Caco-2 (cell line): ENCODE data around the gene AMACR. TPM values are rescaled to one million over a fixed set of nuclear protein-coding genes. Genes with fewer than 3 reads are reported as not detected.

Source experiments
- BruUV-seq: library from RNA; stranded (reverse); fragments of 400-500 nt; replicated peaks from 2 replicates; lab custom pipeline; 2021; lab: Mats Ljungman, UMichigan
- CTCF ChIA-PET: fragments of 300-600 bp; sonication (Branson Sonifier 250); formaldehyde crosslinking; loops from one replicate; lab custom pipeline; 2022; ENCODE audit warnings: antibody characterized with exemption; lab: Charles Lee
- POLR2A ChIA-PET: fragments of 300-600 bp; sonication (Branson Sonifier 250); formaldehyde crosslinking; loops from one replicate; lab custom pipeline; 2022; ENCODE audit warnings: antibody characterized with exemption; lab: Charles Lee
- DNase-seq, 2 experiments: peaks; one replicate each; pipeline versions ENCODE4 v3.0.0 to v3.0.0-alpha.2; 2020 to 2022
- H3K27me3 ChIP-seq: replicated peaks from 2 replicates; pipeline ENCODE4 v1.6.0; 2011; ENCODE audit warnings: low read length; ENCODE audit not compliant: control insufficient read depth, insufficient read depth
- H3K36me3 ChIP-seq: 2 replicates; pipeline ENCODE4 v1.5.1; 2011; ENCODE audit warnings: low read length; ENCODE audit not compliant: control insufficient read depth, insufficient read depth
- H3K4me1 ChIP-seq: fragments of 250-450 bp; sonication (Bioruptor Pico); 2 replicates; pipeline ENCODE4 v1.5.1; 2020; ENCODE audit warnings: mild to moderate bottlenecking
- H3K4me3 ChIP-seq: 2 replicates; pipeline ENCODE4 v1.5.1; 2011; ENCODE audit warnings: low read depth, mild to moderate bottlenecking, control low read depth, low read length
- H3K9me3 ChIP-seq: fragments of 250-450 bp; sonication (Bioruptor Pico); 2 replicates; pipeline ENCODE4 v1.5.1; 2020; ENCODE audit warnings: mild to moderate bottlenecking, moderate library complexity
- H3K27ac Mint-ChIP-seq: one replicate; pipeline ENCODE4 v1.8.0; 2022; ENCODE audit warnings: mixed read lengths; ENCODE audit not compliant: unreplicated experiment
- H3K27me3 Mint-ChIP-seq: one replicate; pipeline ENCODE4 v1.8.0; 2022; ENCODE audit warnings: mixed read lengths; ENCODE audit not compliant: insufficient read depth, unreplicated experiment
- H3K36me3 Mint-ChIP-seq: one replicate; pipeline ENCODE4 v1.8.0; 2022; ENCODE audit warnings: mild to moderate bottlenecking, mixed read lengths; ENCODE audit not compliant: insufficient read depth, unreplicated experiment
- H3K4me1 Mint-ChIP-seq: one replicate; pipeline ENCODE4 v1.8.0; 2022; ENCODE audit warnings: low read depth, mixed read lengths; ENCODE audit not compliant: unreplicated experiment
- H3K4me3 Mint-ChIP-seq: one replicate; pipeline ENCODE4 v1.8.0; 2022; ENCODE audit warnings: mild to moderate bottlenecking, moderate library complexity, mixed read lengths; ENCODE audit not compliant: unreplicated experiment
- H3K9me3 Mint-ChIP-seq: one replicate; pipeline ENCODE4 v1.8.0; 2022; ENCODE audit warnings: mixed read lengths; ENCODE audit not compliant: unreplicated experiment
- CTCF ChIP-seq, 2 experiments: fragments of 200-600 bp in 1 of 2; IDR thresholded peaks; 1 replicate in 1 of 2; 2 replicates in 1 of 2; pipeline versions ENCODE4 v1.5.1 to v1.8.0; 2011 to 2022; ENCODE audit warnings: antibody characterized with exemption in 1 of 2, control low read depth in 1 of 2, inconsistent platforms in 1 of 2, low read depth in 1 of 2, low read length in 1 of 2, mild to moderate bottlenecking in 1 of 2, moderate library complexity in 1 of 2; ENCODE audit not compliant: insufficient read depth in 1 of 2, severe bottlenecking in 1 of 2, unreplicated experiment in 1 of 2
- intact Hi-C: fragments of 100-400 bp; cut with micrococcal nuclease; formaldehyde crosslinking; loops from one replicate; pipeline ENCODE4 v1.10.0; 2022; ENCODE audit not compliant: unreplicated experiment
- total RNA-seq: library from RNA; stranded (reverse); gene quantifications from 2 replicates; pipeline ENCODE4 v1.2.3, GENCODE V29; 2022

The AMACR gene
- total RNA-seq, 1 experiment from 2014 or later = 204 TPM

DNA sequence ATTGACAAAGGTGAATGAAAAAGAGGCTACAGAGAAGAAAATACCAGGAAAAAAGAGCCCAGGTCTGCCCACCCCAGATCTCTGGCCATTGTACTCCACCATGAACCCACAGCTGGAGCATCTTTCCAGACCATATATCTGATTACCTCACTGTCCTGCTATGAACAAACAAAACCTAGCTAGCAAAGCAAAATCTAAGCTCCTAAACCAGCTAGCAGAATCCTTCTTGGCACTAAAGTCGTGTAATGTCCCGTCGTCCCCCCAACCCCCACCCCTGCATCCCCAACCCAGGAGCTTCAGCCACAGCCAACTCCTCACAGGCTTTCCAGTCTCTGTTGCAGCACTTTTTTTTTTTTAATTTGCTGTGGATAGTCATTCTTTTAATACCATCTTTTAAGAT, 32.6 kb upstream of the AMACR start:
- H3K9me3 ChIP-seq = peaks cover under 1% of the 10 kb centered on the region; the same call in 1 of the 2 replicates
- H3K4me1 ChIP-seq = peaks cover 53% of the 10 kb centered on the region
- Mint-ChIP-seq H3K4me1 (peaks cover 41% of the 10 kb centered on the region), H3K9me3 (no peaks in the 10 kb centered on the region), H3K27ac (no peak overlapping the region), H3K27me3 (no peaks in the 10 kb centered on the region), H3K36me3 (no peaks in the 10 kb centered on the region), H3K4me3 (no peak overlapping the region)
- ChIA-PET POLR2A (no interaction called here), CTCF (interaction anchor here (1.0 to 1.2 kb wide), 2 partner anchors 32 to 43 kb away, joined by 6 to 8 read pairs; partner anchors contain the start of gene AMACR)
- H3K36me3 ChIP-seq = no peaks in the 10 kb centered on the region
- intact Hi-C loops = no loop called here
- H3K27me3 ChIP-seq = no peaks in the 10 kb centered on the region
- no peak overlapping the region for H3K4me3 ChIP-seq
- no peak for DNase-seq
- TF ChIP-seq CTCF (IDR thresholded peaks at IDR 0.05; ENCODE audit: insufficient read depth in 1 of 2, low read depth in 1 of 2, low read length in 1 of 2, severe bottlenecking in 1 of 2, unreplicated experiment in 1 of 2) = no peak
- BruUV-seq = no TSS peak

DNA sequence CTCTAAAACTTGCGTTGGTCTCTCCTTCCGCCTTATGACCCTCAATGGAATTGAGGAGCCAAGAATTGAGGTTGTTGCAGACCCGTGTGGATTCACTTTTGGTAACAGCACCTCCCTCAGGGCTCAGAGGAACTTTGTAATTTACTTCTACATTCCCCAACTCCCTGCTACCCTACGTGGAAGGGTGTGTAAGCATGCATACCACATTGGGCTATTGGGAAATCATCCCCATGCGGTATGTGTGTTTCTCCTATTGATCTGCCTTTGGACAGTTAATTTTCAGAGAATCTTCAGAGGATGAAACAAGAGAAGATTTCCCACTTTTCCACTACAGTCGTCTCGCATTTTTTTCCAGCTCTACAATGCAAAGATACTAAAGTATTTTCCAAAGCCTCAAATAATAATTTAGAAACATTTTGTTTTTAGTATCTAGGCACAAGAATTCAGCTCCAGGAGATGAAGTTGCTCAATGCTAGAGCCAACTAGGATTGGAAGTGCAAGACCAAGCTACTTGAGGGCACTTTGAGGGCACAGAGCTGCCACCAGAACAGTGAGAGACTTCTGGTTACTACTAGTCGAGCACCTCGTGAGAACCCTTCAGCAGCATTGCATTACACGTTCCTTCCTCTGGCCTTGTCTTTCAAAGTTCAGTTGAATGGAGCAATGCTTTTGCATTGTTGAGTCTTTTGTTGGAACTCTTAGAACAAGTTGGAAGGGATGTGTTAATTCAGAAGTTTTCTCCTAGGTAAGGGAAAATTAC, 31.7 kb upstream of the AMACR start:
- H3K36me3 ChIP-seq = no peaks in the 10 kb centered on the region
- no peak for TF ChIP-seq CTCF (IDR thresholded peaks at IDR 0.05; ENCODE audit: insufficient read depth in 1 of 2, low read depth in 1 of 2, low read length in 1 of 2, severe bottlenecking in 1 of 2, unreplicated experiment in 1 of 2)
- no peaks in the 10 kb centered on the region for H3K27me3 ChIP-seq
- ChIA-PET POLR2A (no interaction called here), CTCF (interaction anchor here (1.2 kb wide), 1 partner anchor 42 kb away, joined by 8 read pairs; no protein-coding TSS in a partner anchor)
- Mint-ChIP-seq H3K4me1 (peaks cover 41% of the 10 kb centered on the region), H3K27ac (peak overlapping the region; percentile 14), H3K4me3 (no peak overlapping the region), H3K9me3 (no peaks in the 10 kb centered on the region), H3K36me3 (no peaks in the 10 kb centered on the region), H3K27me3 (no peaks in the 10 kb centered on the region)
- no peak for DNase-seq
- no TSS peak for BruUV-seq
- peaks cover 5% of the 10 kb centered on the region; the same call in 1 of the 2 replicates for H3K9me3 ChIP-seq
- peaks cover 62% of the 10 kb centered on the region for H3K4me1 ChIP-seq
- intact Hi-C loops = no loop called here
- no peak overlapping the region for H3K4me3 ChIP-seq

DNA sequence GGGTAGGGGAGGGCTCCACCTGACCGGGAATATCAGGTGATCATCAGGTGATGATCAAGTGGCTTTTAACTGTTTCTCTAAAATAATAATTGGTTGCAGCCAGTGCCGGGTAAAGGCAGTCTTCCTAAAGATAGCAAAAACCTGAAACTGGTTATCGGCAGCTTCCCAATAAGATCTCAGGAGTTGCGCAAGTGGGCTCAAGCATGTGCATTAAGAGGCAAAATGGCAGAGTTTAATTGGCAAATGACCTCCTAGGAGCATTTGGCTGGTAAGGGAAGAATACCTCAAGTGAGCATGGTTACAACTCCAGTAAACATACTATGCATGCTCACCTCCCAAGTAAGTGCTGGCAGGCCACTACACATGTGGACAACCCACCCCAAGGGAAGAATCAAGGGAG, 31.0 kb upstream of the AMACR start:
- H3K4me3 Mint-ChIP-seq = no peak overlapping the region
- no peak overlapping the region for H3K4me3 ChIP-seq

More for the DNA sequence above, 31.0 kb upstream of the AMACR start:
- Mint-ChIP-seq H3K27me3 (no peaks in the 10 kb centered on the region), H3K36me3 (no peaks in the 10 kb centered on the region), H3K27ac (peak overlapping the region; percentile 14), H3K9me3 (no peaks in the 10 kb centered on the region), H3K4me1 (peaks cover 41% of the 10 kb centered on the region)
- peaks cover 5% of the 10 kb centered on the region; the same call in 1 of the 2 replicates for H3K9me3 ChIP-seq
- TF ChIP-seq CTCF (IDR thresholded peaks at IDR 0.05; ENCODE audit: insufficient read depth in 1 of 2, low read depth in 1 of 2, low read length in 1 of 2, severe bottlenecking in 1 of 2, unreplicated experiment in 1 of 2) = no peak
- no peaks in the 10 kb centered on the region for H3K36me3 ChIP-seq
- no peaks in the 10 kb centered on the region for H3K27me3 ChIP-seq
- no TSS peak for BruUV-seq
- POLR2A ChIA-PET = no interaction called here
- peaks cover 69% of the 10 kb centered on the region for H3K4me1 ChIP-seq
- DNase-seq = no peak
- intact Hi-C loops = loop anchor here (1.0 kb wide), 1 partner anchor 31 kb away; the partner anchor contains the start of gene AMACR
- CTCF ChIA-PET = interaction anchor here (0.6 to 1.7 kb wide), 2 partner anchors 41 to 281 kb away, joined by 3 to 5 read pairs; no protein-coding TSS in a partner anchor
